MM.1S (cell line): ENCODE measurements around the gene IFT27.

Source experiments
- CTCF ChIP-seq: fragments of 300-600 bp; sonication (generic); IDR thresholded peaks from 2 replicates; pipeline ENCODE4 v1.5.1; 2016; ENCODE audit warnings: antibody characterized with exemption, low read length, mixed read lengths
- EZH2 ChIP-seq: fragments of 300-600 bp; sonication (generic); optimal IDR thresholded peaks from 2 replicates; pipeline ENCODE3; 2017; ENCODE audit warnings: low read depth, mild to moderate bottlenecking, antibody characterized with exemption, low read length, mixed read lengths

GRCh38 chr22:36787204-36787988 lies 11.5 kb upstream of the IFT27 start:
- TF ChIP-seq CTCF (no peak), EZH2 (no peak)
